ENCODE data around the gene GK2.

Gene GK2

GRCh38 chr4:79381161-79381560, 26.9 kb downstream of the GK2 start:
- no peak for DNase-seq

GRCh38 chr4:79370026-79370425, 38.0 kb downstream of the GK2 start:
- no peak for DNase-seq

GRCh38 chr4:79367096-79367495, 40.9 kb downstream of the GK2 start:
- no peak for DNase-seq

GRCh38 chr4:79366422-79366821, 41.6 kb downstream of the GK2 start:
- DNase-seq = no peak

- no peak for DNase-seq
These were observed 44.0 kb downstream of the GK2 start for GRCh38 chr4:79364061-79364460.

GRCh38 chr4:79362626-79363025, 45.4 kb downstream of the GK2 start:
- no peak for DNase-seq

- no peak for DNase-seq
These were observed 48.0 kb downstream of the GK2 start for GRCh38 chr4:79360006-79360405.

- DNase-seq = no peak
These were observed 49.6 kb downstream of the GK2 start for GRCh38 chr4:79358438-79358837.

GRCh38 chr4:79357365-79357764, 50.7 kb downstream of the GK2 start:
- DNase-seq = no peak

Measured in GDM1 (cell line).